ENCODE measurements around the gene PDXK. TPM values are rescaled to one million over a fixed set of nuclear protein-coding genes. Genes with fewer than 3 reads are reported as not detected.

The PDXK gene

Small RNA genes lying within 50 kb of the gene (small RNA-seq; reads per million reads assigned to genes)
- gene AP001052.1 (ENCODE audit: insufficient read depth), result not detected
